ENCODE results near the gene KAT14.
"Not testable (repeated sequence)": the region's sequence is repeated elsewhere in the genome, so short reads cannot be mapped to it uniquely, and the experiment has no call there.

Gene KAT14

GRCh38 chr20:18202966-18203365 lies 65.3 kb downstream of the KAT14 start:
- Histone ChIP-seq H3K27ac (no peak overlapping the region), H3K9me3 (ENCODE audit: control insufficient read depth, low read length) (no peaks in the 10 kb centered on the region), H3K4me3 (ENCODE audit: low read depth, low read length) (no peak overlapping the region), H3K36me3 (ENCODE audit: control insufficient read depth, insufficient read depth, low read length) (no peaks in the 10 kb centered on the region), H3K79me2 (no peaks in the 10 kb centered on the region), H3K27me3 (ENCODE audit: control insufficient read depth, insufficient read depth, low read length) (no peaks in the 10 kb centered on the region), H3K9ac (no peak overlapping the region), H3K4me2 (ENCODE audit: low read length) (no peak overlapping the region), H2AFZ (no peak overlapping the region), H3K4me1 (no peaks in the 10 kb centered on the region)
- TF ChIP-seq CTCF (IDR thresholded peaks at IDR 0.05) = no peak

- not testable (repeated sequence) for H3K27me3 ChIP-seq (ENCODE audit: control insufficient read depth, insufficient read depth, low read length); H3K4me1 ChIP-seq; H3K4me3 ChIP-seq (ENCODE audit: low read depth, low read length); H3K9me3 ChIP-seq (ENCODE audit: control insufficient read depth, low read length); H3K79me2 ChIP-seq; H3K36me3 ChIP-seq (ENCODE audit: control insufficient read depth, insufficient read depth, low read length); H3K9ac ChIP-seq; H2AFZ ChIP-seq; H3K27ac ChIP-seq; H3K4me2 ChIP-seq (ENCODE audit: low read length)
These were observed 66.0 kb downstream of the KAT14 start for GRCh38 chr20:18203700-18204099.

- H3K4me1 ChIP-seq = no peaks in the 10 kb centered on the region
- no peak overlapping the region for H2AFZ ChIP-seq
- no peak overlapping the region for H3K9ac ChIP-seq
- no peak for TF ChIP-seq CTCF (IDR thresholded peaks at IDR 0.05)
- H3K9me3 ChIP-seq (ENCODE audit: control insufficient read depth, low read length) = no peaks in the 10 kb centered on the region
- no peaks in the 10 kb centered on the region for H3K79me2 ChIP-seq
- H3K36me3 ChIP-seq (ENCODE audit: control insufficient read depth, insufficient read depth, low read length) = no peaks in the 10 kb centered on the region
- H3K27me3 ChIP-seq (ENCODE audit: control insufficient read depth, insufficient read depth, low read length) = no peaks in the 10 kb centered on the region
- no peak overlapping the region for H3K4me3 ChIP-seq (ENCODE audit: low read depth, low read length)
- no peak overlapping the region for H3K27ac ChIP-seq
- H3K4me2 ChIP-seq (ENCODE audit: low read length) = no peak overlapping the region
These were observed 75.3 kb downstream of the KAT14 start for GRCh38 chr20:18213002-18213401.

- no peaks in the 10 kb centered on the region for H3K36me3 ChIP-seq (ENCODE audit: control insufficient read depth, insufficient read depth, low read length)
- H3K4me2 ChIP-seq (ENCODE audit: low read length) = no peak overlapping the region
- H3K79me2 ChIP-seq = no peaks in the 10 kb centered on the region
- no peaks in the 10 kb centered on the region for H3K27me3 ChIP-seq (ENCODE audit: control insufficient read depth, insufficient read depth, low read length)
- H3K4me3 ChIP-seq (ENCODE audit: low read depth, low read length) = no peak overlapping the region
- no peak overlapping the region for H3K9ac ChIP-seq
- H2AFZ ChIP-seq = no peak overlapping the region
- H3K9me3 ChIP-seq (ENCODE audit: control insufficient read depth, low read length) = no peaks in the 10 kb centered on the region
- no peak for TF ChIP-seq CTCF (IDR thresholded peaks at IDR 0.05)
- H3K27ac ChIP-seq = no peak overlapping the region
- no peaks in the 10 kb centered on the region for H3K4me1 ChIP-seq
These were observed 77.9 kb downstream of the KAT14 start for GRCh38 chr20:18215566-18215965.

- Histone ChIP-seq H3K27ac (no peak overlapping the region), H3K79me2 (no peaks in the 10 kb centered on the region), H3K4me3 (ENCODE audit: low read depth, low read length) (no peak overlapping the region), H2AFZ (no peak overlapping the region), H3K4me1 (no peaks in the 10 kb centered on the region), H3K4me2 (ENCODE audit: low read length) (no peak overlapping the region), H3K9ac (no peak overlapping the region), H3K36me3 (ENCODE audit: control insufficient read depth, insufficient read depth, low read length) (no peaks in the 10 kb centered on the region), H3K9me3 (ENCODE audit: control insufficient read depth, low read length) (no peaks in the 10 kb centered on the region), H3K27me3 (ENCODE audit: control insufficient read depth, insufficient read depth, low read length) (no peaks in the 10 kb centered on the region)
- no peak for TF ChIP-seq CTCF (IDR thresholded peaks at IDR 0.05)
These were observed 80.6 kb downstream of the KAT14 start for GRCh38 chr20:18218280-18218679.

Data from parathyroid adenoma (tissue), 2 donors.